Measurements from ENCODE around the gene DLGAP4. TPM values are rescaled to one million over a fixed set of nuclear protein-coding genes. Genes with fewer than 3 reads are reported as not detected.

DLGAP4 gene
- total and polyA plus RNA-seq, 10 of the 15 experiments (the other 5 are each of a cell fraction or from before 2014, with no cell fraction given) = 0.42 to 43.3 (median 19.0) TPM

- no peak for TF ChIP-seq PBX3 (IDR thresholded peaks at IDR 0.05; ENCODE audit: insufficient replicate concordance, low read depth, low read length)
These were observed 3.0 kb upstream of the DLGAP4 start (continued) for GRCh38 chr20:36303020-36303595.

- no peaks in the 10 kb centered on the region for H3K9me3 ChIP-seq (replicated peaks; ENCODE audit: control insufficient read depth, insufficient read depth, low read length)
- in situ Hi-C loops (cut with MboI) = no loop called here
- no peak for DNase-seq (ENCODE audit: low read depth, low spot score)
- no TSS peak for BruUV-seq (replicated peaks)
- SMC1A ChIA-PET (ENCODE audit: uncharacterized antibody, unreplicated experiment) = no interaction called here
- no peak overlapping the region for H3K9ac ChIP-seq (ENCODE audit: control insufficient read depth, insufficient read depth, low read length)
- peaks cover 14 to 15% of the 10 kb centered on the region in 2 experiments for H3K27me3 ChIP-seq (replicated peaks in 1 of 2; ENCODE audit: control insufficient read depth in 2 of 2, insufficient read depth in 2 of 2, low read length in 1 of 2)
- H3K4me3 ChIP-seq = no peak overlapping the region
- no peaks in the 10 kb centered on the region for H4K20me1 ChIP-seq (ENCODE audit: control insufficient read depth, insufficient read depth)
- no peak for FAIRE-seq
- 10% methylated on average over 1 of the region's 1 CpG for WGBS (ENCODE audit: insufficient coverage, insufficient replicate concordance, low lambda C conversion rate, missing lambda C conversion rate)
- intact Hi-C loops (cut with micrococcal nuclease; ENCODE audit: unreplicated experiment) = no loop called here
- H3K4me2 ChIP-seq (ENCODE audit: control insufficient read depth, insufficient read depth) = no peak overlapping the region
- H3K36me3 ChIP-seq (ENCODE audit: control insufficient read depth in 2 of 2, insufficient read depth in 2 of 2, low read length in 1 of 2) = no peaks in the 10 kb centered on the region
- RAD21 ChIA-PET (ENCODE audit: unreplicated experiment) = interaction anchor here (0.6 kb wide), 1 partner anchor 639 kb away, joined by 4 read pairs; no protein-coding TSS in a partner anchor
- CTCF ChIA-PET = no interaction called here
- POLR2A ChIA-PET = no interaction called here
- no peak for ATAC-seq
- no peaks in the 10 kb centered on the region for H3K4me1 ChIP-seq (ENCODE audit: control insufficient read depth, insufficient read depth, low read length)
- H3K79me2 ChIP-seq (ENCODE audit: control insufficient read depth, insufficient read depth, low read length) = no peaks in the 10 kb centered on the region
- H3K27ac ChIP-seq (ENCODE audit: control insufficient read depth, insufficient read depth) = no peak overlapping the region
- no peak overlapping the region for H2AFZ ChIP-seq (ENCODE audit: control insufficient read depth, low read depth, low read length)
- no peak for TF ChIP-seq ATF3 (IDR thresholded peaks at IDR 0.05; ENCODE audit: borderline replicate concordance, extremely low read depth, low read depth, low read length)
- TF ChIP-seq POLR2AphosphoS5 (IDR thresholded peaks at IDR 0.05; ENCODE audit: low read length) = no peak
- TF ChIP-seq CEBPB (IDR thresholded peaks at IDR 0.05; ENCODE audit: borderline replicate concordance in 1 of 2, low read depth in 2 of 2, low read length in 2 of 2) = no peak
- TF ChIP-seq TBL1XR1 (IDR thresholded peaks at IDR 0.05; ENCODE audit: low read depth, low read length) = no peak
- TF ChIP-seq, protein P1, sequence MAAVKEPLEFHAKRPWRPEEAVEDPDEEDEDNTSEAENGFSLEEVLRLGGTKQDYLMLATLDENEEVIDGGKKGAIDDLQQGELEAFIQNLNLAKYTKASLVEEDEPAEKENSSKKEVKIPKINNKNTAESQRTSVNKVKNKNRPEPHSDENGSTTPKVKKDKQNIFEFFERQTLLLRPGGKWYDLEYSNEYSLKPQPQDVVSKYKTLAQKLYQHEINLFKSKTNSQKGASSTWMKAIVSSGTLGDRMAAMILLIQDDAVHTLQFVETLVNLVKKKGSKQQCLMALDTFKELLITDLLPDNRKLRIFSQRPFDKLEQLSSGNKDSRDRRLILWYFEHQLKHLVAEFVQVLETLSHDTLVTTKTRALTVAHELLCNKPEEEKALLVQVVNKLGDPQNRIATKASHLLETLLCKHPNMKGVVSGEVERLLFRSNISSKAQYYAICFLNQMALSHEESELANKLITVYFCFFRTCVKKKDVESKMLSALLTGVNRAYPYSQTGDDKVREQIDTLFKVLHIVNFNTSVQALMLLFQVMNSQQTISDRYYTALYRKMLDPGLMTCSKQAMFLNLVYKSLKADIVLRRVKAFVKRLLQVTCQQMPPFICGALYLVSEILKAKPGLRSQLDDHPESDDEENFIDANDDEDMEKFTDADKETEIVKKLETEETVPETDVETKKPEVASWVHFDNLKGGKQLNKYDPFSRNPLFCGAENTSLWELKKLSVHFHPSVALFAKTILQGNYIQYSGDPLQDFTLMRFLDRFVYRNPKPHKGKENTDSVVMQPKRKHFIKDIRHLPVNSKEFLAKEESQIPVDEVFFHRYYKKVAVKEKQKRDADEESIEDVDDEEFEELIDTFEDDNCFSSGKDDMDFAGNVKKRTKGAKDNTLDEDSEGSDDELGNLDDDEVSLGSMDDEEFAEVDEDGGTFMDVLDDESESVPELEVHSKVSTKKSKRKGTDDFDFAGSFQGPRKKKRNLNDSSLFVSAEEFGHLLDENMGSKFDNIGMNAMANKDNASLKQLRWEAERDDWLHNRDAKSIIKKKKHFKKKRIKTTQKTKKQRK (IDR thresholded peaks at IDR 0.05; ENCODE audit: low read depth, low read length) = no peak
- no peak for TF ChIP-seq WRNIP1 (IDR thresholded peaks at IDR 0.05; ENCODE audit: borderline replicate concordance, low read depth, low read length)
- no peak for TF ChIP-seq RAD21 (IDR thresholded peaks at IDR 0.05; ENCODE audit: insufficient read depth, low read depth, low read length)
- no peak for TF ChIP-seq GABPA (IDR thresholded peaks at IDR 0.05; ENCODE audit: low read depth)
- TF ChIP-seq, protein P2, sequence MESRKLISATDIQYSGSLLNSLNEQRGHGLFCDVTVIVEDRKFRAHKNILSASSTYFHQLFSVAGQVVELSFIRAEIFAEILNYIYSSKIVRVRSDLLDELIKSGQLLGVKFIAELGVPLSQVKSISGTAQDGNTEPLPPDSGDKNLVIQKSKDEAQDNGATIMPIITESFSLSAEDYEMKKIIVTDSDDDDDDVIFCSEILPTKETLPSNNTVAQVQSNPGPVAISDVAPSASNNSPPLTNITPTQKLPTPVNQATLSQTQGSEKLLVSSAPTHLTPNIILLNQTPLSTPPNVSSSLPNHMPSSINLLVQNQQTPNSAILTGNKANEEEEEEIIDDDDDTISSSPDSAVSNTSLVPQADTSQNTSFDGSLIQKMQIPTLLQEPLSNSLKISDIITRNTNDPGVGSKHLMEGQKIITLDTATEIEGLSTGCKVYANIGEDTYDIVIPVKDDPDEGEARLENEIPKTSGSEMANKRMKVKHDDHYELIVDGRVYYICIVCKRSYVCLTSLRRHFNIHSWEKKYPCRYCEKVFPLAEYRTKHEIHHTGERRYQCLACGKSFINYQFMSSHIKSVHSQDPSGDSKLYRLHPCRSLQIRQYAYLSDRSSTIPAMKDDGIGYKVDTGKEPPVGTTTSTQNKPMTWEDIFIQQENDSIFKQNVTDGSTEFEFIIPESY (IDR thresholded peaks at IDR 0.05) = no peak
- TF ChIP-seq, protein P3, sequence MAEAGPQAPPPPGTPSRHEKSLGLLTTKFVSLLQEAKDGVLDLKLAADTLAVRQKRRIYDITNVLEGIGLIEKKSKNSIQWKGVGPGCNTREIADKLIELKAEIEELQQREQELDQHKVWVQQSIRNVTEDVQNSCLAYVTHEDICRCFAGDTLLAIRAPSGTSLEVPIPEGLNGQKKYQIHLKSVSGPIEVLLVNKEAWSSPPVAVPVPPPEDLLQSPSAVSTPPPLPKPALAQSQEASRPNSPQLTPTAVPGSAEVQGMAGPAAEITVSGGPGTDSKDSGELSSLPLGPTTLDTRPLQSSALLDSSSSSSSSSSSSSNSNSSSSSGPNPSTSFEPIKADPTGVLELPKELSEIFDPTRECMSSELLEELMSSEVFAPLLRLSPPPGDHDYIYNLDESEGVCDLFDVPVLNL (IDR thresholded peaks at IDR 0.05; ENCODE audit: low read depth, low read length) = no peak
- no peak for TF ChIP-seq BCL11A (IDR thresholded peaks at IDR 0.05; ENCODE audit: low read depth, low read length)
- no peak for TF ChIP-seq RB1 (IDR thresholded peaks at IDR 0.05; ENCODE audit: borderline replicate concordance)
- TF ChIP-seq MTA2 (IDR thresholded peaks at IDR 0.05; ENCODE audit: low read depth) = no peak
- TF ChIP-seq NR2C1 (IDR thresholded peaks at IDR 0.05) = no peak
These were observed 2.3 kb upstream of the DLGAP4 start for GRCh38 chr20:36303831-36304230.

All from GM12878 (cell line).